Activated T-cell treated with anti-CD3 and anti-CD28 coated beads, Interleukin-2, amount 50 U/mL, for 1 hour (primary cell): ENCODE results near the gene ITGA11.

Experiments
- DNase-seq: peaks from one replicate; pipeline ENCODE4 v3.0.0-alpha.2; 2020

The ITGA11 gene, protein sequence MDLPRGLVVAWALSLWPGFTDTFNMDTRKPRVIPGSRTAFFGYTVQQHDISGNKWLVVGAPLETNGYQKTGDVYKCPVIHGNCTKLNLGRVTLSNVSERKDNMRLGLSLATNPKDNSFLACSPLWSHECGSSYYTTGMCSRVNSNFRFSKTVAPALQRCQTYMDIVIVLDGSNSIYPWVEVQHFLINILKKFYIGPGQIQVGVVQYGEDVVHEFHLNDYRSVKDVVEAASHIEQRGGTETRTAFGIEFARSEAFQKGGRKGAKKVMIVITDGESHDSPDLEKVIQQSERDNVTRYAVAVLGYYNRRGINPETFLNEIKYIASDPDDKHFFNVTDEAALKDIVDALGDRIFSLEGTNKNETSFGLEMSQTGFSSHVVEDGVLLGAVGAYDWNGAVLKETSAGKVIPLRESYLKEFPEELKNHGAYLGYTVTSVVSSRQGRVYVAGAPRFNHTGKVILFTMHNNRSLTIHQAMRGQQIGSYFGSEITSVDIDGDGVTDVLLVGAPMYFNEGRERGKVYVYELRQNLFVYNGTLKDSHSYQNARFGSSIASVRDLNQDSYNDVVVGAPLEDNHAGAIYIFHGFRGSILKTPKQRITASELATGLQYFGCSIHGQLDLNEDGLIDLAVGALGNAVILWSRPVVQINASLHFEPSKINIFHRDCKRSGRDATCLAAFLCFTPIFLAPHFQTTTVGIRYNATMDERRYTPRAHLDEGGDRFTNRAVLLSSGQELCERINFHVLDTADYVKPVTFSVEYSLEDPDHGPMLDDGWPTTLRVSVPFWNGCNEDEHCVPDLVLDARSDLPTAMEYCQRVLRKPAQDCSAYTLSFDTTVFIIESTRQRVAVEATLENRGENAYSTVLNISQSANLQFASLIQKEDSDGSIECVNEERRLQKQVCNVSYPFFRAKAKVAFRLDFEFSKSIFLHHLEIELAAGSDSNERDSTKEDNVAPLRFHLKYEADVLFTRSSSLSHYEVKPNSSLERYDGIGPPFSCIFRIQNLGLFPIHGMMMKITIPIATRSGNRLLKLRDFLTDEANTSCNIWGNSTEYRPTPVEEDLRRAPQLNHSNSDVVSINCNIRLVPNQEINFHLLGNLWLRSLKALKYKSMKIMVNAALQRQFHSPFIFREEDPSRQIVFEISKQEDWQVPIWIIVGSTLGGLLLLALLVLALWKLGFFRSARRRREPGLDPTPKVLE

DNA sequence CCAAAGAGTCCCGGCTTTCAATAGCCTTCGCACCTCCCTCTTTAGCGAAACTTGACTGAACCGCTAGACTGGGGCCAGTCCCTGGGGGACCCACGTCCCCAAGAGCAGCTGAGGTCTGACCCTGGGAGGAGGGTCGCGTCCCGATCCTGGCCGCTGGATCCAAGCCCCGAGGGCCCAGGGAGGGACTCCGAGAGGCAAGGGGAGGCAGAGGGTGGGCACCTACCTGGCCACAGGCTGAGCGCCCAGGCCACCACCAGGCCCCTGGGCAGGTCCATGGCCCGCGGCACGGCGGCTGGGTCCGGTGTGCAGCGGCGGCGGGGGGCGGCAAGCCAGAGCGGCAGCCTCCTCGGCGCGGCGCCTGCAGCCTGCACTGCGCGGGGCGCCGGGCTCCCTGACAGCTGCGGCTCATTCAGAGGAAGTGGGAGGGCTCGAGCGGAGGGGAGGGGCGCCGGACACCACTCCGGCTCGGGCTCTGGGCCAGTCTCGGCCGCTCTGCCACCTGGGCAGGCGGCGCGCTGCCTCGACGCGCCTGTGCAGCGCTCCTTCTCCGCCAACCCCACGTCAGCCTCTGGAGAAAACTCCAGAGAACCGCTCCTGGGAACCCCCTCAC lies at the start of gene ITGA11:
TSS of gene ITGA11 (minus strand) at position 372 of the 610 bp plus-strand sequence. CDS start at position 275, 97 bp downstream.
- DNase-seq, result no peak

DNA sequence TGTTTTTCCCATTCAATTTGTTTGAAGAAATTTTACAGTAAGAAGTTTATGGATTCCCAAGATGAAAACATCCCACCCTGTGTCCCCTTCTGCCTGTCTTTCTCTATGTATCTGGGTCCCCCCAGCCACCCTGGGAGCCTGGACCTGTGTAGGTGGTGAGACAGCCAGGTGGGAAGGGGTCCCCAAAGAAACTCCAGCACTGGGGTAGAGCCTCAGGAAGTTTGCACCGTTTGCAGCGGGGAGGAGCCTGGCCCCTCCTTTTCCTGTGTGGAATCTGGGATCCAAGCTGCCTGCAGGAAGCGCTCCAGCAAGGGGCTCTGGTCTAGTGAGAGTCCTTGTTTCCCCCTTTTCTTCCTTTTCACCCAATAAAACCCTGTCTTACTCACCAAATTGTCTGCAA lies 49.4 kb upstream of the ITGA11 start:
- DNase-seq, result no peak

DNA sequence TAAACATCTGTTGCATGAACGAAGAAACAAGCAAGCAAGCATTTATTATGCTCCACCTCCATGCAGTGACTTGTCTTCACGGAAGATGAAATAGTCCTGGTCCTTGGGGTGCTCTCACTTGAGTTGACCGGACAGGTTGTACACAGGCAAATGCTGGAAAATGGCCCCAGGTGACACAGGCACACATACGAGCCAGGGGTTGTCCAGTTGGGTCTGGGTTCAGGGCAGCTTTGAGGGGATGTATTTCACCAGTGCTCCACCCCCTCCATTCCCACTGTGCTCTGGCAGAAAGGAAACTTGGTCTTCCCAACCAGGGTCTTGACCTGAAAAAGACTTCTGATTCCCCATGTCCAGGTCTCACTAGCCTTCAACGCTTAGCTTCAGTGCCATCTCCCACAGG lies 48.3 kb upstream of the ITGA11 start:
- DNase-seq, result no peak

DNA sequence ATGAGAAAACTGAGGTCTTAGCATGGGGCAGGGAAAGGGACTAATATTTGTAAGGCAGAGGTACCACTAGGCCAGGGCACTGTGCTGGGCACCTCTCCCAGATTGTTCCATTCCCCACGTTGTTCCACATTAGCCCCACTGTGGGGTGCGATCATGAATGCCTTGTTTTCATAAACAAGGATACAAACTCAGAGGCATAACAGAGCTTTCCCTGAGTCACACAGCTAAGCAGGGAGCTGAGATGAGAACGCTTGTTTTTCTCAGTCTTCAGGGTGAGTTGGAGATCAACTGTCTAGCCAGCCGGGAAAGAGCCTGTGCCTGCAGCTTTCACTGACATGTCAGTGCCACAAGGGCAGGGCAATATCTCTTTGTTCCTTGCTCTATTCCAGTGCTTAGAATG lies 47.9 kb upstream of the ITGA11 start:
- no peak for DNase-seq

DNA sequence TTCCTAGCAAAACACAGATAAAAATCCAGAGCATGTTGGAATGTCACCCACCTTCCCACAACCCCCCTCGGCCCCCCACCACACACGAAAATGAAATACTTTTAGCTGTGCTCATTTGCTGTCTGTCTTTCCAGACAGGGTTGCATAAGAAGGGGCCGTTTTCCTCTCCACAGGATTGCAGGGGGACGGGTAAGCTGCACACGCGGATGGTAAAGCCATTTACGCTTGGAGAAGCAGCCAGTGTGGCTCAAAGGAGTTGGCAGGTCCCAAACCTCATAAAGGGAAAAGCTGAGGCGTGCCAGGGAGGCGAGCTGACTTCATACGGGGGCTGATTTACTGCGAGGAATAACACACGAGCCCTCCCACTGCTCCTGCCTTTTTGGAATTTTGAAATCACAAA lies 47.4 kb upstream of the ITGA11 start:
- no peak for DNase-seq

DNA sequence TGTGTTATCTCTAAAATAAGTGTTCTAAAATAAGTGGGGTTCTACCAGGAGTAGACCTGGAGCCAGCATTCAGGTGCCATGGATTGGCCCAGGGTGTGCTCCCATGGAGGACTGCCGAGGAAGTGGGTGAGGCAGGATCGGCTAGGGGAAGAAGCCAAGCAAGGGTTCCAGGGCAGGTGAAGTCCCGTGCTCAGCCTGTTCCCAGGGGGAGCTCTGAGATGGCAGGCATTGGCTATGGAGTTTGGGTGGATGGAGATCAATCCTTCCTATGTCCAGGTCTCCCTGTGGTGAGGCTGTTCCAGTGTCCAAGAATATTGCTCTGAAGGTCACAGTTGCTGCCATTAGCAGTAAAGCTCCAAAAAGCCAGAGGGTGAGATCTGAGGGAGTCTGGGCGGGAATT lies 46.9 kb upstream of the ITGA11 start:
- DNase-seq, result no peak

DNA sequence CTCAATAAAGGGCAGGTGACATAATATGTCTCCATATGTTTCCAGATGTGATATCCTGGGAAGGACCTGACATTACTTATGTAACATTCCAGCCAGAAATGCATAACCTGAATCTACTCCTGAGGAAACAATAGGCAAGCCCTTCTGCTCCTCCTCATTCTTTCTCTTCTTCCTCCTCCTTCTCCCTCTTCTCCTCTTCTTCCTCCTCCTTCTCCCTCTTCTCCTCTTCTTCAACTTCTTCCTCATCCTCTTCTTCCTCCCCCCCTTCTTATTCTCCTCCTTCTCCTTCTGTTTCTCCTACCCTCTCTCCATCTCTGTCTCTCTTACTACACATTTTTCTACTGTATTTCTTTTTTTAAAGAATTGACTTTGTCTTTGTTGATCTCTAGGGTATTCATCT lies 43.5 kb upstream of the ITGA11 start:
- no peak for DNase-seq

DNA sequence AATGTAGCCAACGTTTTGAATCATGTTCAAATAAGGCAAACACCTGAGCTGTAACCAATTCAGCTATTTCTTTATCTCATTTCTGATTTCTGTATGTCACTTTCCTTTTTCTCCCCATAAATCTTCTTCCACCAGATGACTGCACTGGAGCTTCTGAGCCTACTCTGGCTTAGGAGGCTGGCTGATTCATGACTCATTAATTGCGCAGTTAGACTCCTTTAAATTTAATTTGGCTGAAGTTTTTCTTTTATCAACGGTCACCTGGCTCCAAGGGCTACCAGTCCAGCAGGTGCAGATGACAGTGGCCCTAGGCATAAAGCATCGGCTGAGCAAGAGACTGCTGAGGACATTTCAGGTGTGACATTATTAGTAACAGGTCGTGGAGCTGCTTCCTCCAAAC lies 39.6 kb upstream of the ITGA11 start:
- no peak for DNase-seq

DNA sequence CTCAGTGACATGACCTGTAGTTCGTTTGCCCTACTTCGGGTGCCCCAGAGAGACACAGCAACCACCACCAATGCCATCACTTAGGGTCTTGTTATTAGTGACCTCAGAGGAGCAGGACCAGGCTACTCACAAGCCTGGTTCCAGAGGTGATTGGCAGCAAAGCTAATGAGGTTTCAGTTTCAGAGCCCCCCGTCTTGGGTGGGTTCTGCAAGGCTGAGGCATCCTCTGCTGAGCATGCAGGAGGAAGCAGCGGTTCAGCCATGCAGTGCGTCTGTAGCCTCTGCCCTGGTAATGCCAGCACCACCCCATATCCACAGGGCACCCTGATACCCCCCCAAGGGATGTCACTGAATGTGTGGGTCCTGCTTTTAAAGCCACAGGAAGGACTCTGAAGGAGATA lies 39.0 kb upstream of the ITGA11 start:
- no peak for DNase-seq

DNA sequence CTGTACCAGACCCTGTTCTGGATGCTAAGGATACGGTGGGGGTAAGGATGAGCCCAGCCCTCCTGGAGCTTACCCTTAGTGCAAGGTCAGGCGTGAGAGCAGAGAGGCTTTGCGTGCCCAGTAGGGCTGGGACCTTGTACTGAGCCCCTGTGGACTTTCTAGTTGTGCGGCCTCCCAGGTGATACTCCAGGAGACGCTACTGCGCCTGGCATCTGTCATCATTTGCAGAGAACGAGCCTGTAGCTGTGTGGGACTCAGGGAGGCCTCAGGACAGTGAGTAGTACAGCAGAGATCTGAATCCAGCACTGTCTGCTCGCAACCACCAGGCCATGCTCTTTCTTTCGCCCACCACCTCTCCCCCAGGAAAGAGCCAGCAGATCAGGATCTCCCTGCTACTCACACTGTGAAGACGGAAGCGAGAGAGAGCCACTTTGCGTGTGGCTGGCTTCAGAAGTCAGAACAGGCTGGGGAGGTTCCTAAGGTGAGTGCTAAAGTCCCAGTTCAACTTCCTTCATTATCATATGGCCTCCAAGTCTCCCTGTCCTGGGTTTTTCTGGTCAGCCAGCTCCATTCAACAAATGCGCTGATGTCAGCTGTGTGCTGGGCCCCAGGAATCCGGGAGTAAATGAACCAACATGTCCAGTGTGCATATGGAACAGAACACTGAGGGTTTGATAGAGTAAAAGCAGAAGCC lies 38.2 kb upstream of the ITGA11 start:
- DNase-seq, result no peak

DNA sequence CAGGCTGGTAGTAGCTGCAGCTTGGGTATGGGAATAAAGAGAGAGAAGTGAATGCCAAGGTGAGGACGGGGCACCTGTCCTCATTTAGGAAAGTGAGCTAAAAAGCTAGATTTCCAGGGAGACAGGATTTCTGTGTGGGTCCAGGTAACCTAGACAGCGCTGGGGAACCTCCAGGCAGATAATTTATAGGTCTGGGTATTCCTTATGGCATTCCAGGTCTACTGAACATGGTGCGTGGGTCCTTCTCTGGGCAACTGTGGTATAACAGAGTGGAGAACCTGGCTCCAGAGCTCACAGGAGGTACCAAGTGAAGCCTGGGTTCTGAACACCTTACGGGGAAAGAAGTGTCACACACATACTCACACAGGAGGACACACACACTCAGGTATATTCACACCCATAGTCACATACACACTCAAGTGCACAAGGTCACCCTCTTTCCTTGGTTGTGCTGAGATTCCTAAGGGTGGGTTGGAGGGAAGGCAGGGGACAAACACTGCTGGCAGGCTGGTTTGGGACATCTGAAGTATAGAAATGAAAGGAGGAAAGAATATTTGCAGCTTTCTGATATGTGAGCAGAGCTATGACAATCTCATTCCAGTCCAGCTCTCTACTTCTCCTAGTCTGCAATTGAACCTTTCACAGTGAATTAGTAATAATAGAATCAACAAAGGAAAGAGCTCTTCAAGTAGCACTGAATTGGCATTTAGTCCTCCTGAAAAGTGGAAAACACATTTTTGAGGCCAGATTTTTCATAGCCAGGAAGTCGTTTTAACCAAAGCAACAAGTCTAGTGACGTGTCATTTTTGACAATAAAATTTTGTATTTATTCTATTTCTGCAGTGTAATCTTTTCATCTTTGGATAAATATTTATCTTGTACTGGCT lies 37.4 kb upstream of the ITGA11 start:
- no peak for DNase-seq

DNA sequence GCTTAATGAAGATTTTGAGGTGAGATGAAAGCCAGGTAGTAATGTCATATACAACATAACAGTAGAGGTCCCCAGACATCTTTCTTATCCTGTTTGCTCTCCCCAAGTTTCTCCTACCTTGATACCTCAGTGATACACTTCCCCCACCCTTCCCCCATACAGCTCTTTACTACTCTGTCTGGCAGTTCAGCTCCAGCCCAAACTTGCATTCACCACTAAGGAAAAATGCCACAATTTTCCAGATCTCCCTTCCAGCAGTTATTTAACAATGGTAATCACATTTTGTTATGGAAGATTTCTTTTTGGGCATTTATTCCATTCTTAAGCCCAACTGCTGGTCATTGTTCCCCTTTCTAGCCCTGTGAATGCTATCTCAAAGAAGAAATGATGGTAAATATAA lies 34.9 kb upstream of the ITGA11 start:
- no peak for DNase-seq

DNA sequence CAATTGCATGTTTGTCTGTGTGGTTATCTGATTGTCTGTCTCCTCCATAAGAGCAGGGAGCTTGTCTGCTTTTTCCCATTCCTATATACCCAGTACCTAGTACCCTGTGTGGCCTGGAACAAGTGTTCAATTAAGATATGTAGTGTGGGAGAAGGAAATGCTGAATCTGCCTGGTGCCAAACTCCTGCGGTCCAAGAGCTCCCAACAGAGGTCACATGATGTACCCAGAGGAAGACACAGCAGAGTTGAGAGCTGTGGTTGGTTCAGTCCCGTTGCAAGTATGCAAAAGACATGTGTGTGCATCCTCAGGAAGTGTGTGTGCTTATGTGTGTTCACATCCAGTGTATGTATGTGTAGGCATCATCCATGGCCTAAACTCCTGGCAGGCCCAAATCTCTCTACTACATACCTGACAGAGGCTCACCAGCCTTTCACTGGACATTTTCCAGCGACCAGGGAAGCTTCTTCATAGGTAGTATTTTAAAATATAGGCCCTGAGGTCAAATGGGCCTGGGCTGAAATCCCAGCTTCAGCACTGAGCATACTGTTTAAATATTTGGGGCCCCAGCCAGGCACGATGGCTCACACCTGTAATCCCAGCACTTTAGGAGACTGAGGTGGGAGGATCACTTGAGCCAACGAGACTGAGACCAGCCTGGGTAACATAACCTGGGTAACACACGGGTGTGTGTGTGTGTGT lies 34.0 kb upstream of the ITGA11 start:
- DNase-seq, result no peak

DNA sequence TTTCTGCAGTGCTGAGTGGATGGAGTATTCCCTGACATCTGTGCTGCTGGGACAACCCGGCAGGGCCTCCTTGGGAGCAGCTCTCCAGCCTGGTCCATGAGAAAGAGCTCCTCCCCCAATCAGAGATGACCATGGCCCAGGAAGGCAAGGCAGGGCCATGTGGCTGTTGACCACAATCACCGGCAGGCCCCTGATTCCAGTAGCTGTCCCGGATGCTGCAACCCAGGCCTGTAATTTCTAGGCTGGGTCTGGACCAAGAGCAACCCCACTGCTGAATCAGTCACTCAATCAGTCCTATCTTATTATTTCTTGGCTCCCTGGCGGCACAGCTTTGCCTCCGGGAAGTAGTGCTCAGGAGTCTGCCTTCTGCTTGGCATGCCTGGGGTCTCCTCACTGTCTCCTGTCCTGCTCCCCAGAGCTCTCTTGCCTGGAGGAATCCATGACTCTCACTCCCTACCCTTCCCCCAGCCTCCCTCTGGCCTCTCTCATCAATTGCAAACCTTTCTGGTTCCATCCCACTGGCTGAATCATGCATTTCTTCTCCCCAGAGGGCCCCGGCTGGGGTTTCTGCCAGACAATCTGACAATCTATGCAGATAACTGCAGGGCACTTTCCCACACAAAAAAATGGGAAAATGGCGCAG lies 32.6 kb upstream of the ITGA11 start:
- no peak for DNase-seq

DNA sequence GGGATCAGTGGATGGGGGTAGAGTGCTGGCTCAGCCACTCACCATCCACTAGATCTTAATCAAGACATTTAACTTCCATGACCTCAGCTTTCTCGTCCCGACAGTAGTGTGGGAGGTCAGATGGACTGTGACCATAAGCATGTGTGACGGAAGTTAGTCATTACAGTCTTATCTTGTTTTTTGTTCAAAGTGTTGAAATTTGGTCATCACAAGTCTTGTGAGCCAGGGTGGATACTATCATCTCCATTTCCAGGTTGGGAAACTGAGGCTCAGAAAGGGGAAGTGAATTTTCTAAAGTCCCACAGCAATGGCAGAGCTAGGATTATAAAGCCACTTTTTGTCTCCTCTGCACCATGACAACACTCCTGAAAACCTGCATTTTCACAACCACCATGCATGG lies 32.0 kb upstream of the ITGA11 start:
- no peak for DNase-seq

DNA sequence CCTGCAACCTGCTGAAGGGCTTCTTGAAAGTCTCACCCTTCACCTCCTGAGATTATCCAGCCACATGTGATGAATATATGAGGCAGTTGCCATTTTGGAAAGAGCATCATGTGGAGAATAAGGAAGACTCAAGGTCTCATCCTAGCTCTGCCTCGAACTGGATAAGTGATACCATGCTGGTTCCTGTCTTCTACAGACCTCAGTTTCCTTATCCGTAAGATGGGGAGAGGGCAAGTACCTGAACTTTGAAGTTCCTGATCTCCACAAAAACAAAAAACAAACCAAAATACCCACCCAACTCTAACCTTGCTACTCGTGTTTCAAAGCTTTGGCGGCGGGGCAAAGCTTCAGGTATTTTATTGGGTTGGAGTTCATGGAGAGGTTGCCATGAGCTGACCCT lies 31.5 kb upstream of the ITGA11 start:
- no peak for DNase-seq

DNA sequence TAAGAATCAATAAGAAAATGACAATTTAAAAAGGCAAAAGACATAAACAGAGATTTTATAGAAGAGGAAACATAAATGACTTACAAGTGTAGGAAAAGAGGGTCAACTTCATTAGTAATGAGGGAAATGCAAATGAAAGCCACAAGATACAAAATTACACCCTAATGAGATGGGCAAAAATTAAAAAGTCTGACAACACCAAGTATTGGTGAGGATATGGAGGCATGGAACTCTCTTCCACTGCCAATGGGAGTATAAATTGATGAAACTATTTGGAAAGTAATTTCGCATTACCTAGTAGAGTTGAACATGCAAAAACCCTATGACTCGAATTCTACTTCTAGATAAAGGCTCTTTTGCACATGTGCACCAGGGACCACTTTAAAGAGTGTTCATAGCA lies 28.2 kb upstream of the ITGA11 start:
- no peak for DNase-seq

DNA sequence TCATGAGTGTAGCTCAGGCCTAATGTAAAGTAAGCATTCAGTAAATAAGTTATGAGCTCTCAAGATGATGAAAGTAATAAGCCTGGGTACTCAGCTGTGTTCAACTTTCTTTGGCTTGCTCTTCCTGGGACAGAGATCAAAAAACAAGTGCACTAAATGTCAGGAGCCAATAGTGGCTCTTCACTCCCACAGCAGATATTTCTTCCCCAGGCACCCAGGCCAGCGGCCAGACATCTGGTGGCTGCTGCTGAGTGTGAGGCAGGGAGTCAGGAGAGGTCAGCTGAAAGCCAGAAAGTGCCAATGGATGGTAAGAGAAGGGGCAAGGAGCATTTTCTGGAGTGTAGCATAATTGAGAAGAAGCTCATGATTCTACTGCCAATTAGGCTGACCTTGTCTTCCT lies 18.2 kb upstream of the ITGA11 start:
- no peak for DNase-seq

DNA sequence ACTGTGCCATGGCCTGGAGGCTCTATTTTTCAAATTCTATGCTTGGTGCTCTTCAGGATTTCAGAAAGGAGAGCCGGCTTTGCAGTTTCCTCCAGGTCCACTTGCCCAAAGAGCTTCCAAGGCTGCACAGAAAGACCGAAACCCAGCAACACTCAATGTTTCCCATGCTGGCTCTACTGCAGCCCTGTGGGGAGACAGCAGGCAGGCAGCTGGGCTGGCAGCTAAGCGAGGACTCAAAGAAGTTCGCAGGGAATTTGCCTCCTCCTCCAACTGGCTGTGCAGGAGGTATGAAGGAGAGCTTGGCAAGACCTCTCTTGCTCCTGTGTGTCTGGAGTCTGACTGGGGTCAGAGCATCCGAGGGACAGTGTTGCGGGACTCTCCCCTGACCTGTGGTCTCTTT lies 17.4 kb upstream of the ITGA11 start:
- no peak for DNase-seq
